Hepatocyte (in vitro differentiated cells): ENCODE data around the gene GNL1. TPM values are rescaled to one million over a fixed set of nuclear protein-coding genes. Genes with fewer than 3 reads are reported as not detected.

Experiments used
- DNase-seq: peaks from one replicate; pipeline ENCODE4 v3.0.0-alpha.2; 2016; ENCODE audit warnings: low spot score
- H2AFZ ChIP-seq: fragments of 200-600 bp; sonication (generic); 2 replicates; pipeline ENCODE4 v1.6.0; 2016; ENCODE audit warnings: antibody characterized with exemption, mild to moderate bottlenecking
- H3K27ac ChIP-seq: fragments of 200-600 bp; sonication (generic); 2 replicates; pipeline ENCODE4 v1.5.1; 2016; ENCODE audit warnings: mild to moderate bottlenecking
- H3K27me3 ChIP-seq: fragments of 200-600 bp; sonication (generic); 2 replicates; pipeline ENCODE4 v1.6.1; 2016
- H3K36me3 ChIP-seq: fragments of 200-600 bp; sonication (generic); replicated peaks from 2 replicates; pipeline ENCODE4 v1.5.1; 2016; ENCODE audit warnings: low read depth; ENCODE audit not compliant: insufficient read depth
- H3K4me1 ChIP-seq: fragments of 200-600 bp; sonication (generic); 2 replicates; pipeline ENCODE4 v1.5.1; 2016; ENCODE audit warnings: mild to moderate bottlenecking, moderate library complexity; ENCODE audit not compliant: insufficient read depth
- H3K4me2 ChIP-seq: fragments of 200-600 bp; sonication (generic); 2 replicates; pipeline ENCODE4 v1.6.0; 2016
- H3K4me3 ChIP-seq: fragments of 200-600 bp; sonication (generic); 2 replicates; pipeline ENCODE4 v1.5.1; 2016; ENCODE audit warnings: mild to moderate bottlenecking
- H3K79me2 ChIP-seq: fragments of 200-600 bp; sonication (generic); 2 replicates; pipeline ENCODE4 v1.6.0; 2017; ENCODE audit warnings: mild to moderate bottlenecking
- H3K9me2 ChIP-seq: fragments of 200-600 bp; sonication (generic); replicated peaks from 2 replicates; pipeline ENCODE4 v1.6.0; 2017; ENCODE audit warnings: mild to moderate bottlenecking; ENCODE audit not compliant: insufficient read depth
- H3K9me3 ChIP-seq: fragments of 200-600 bp; sonication (generic); 2 replicates; pipeline ENCODE4 v1.5.1; 2016; ENCODE audit warnings: low read depth, mild to moderate bottlenecking
- H4K20me1 ChIP-seq: fragments of 200-600 bp; sonication (generic); 2 replicates; pipeline ENCODE4 v1.6.0; 2016; ENCODE audit warnings: mild to moderate bottlenecking; ENCODE audit not compliant: insufficient read depth, poor library complexity, severe bottlenecking
- EZH2 ChIP-seq: fragments of 200-600 bp; sonication (generic); IDR thresholded peaks from 2 replicates; pipeline ENCODE4 v1.6.1; 2016; ENCODE audit warnings: antibody characterized with exemption, mild to moderate bottlenecking, borderline replicate concordance
- EZH2phosphoT487 ChIP-seq: fragments of 200-600 bp; sonication (generic); IDR thresholded peaks from one replicate; pipeline ENCODE4 v1.6.1; 2018; ENCODE audit warnings: antibody characterized with exemption, mild to moderate bottlenecking, low read depth, moderate library complexity; ENCODE audit not compliant: unreplicated experiment, severe bottlenecking
- whole genome bisulfite sequencing: methylation state at CpG from one replicate; pipeline ENCODE4 v1.1.6; 2016; ENCODE audit warnings: low lambda C conversion rate; ENCODE audit errors: missing lambda C conversion rate; 5-methylcytosine and 5-hydroxymethylcytosine counted together
- polyA plus RNA-seq: library from polyadenylated mRNA; unstranded; fragments of >200 nt; fragmentation: Nextera tagmentation; extraction: Ambion mirVana; gene quantifications from 2 replicates; pipeline ENCODE4 v1.2.1, GENCODE V29; 2016
- total RNA-seq: library from RNA; depleted of rRNA; stranded (reverse); fragments of >200 nt; gene quantifications from 2 replicates; pipeline ENCODE4 v1.2.3, GENCODE V29; 2014
- TF ChIP-seq, protein P1 (sequence below): fragments of 200-600 bp; sonication (generic); IDR thresholded peaks from 2 replicates; pipeline ENCODE4 v1.5.1; 2016; ENCODE audit warnings: antibody characterized with exemption, mild to moderate bottlenecking; ENCODE audit not compliant: poor library complexity

Gene GNL1
- total and polyA plus RNA-seq, 2 experiments from 2014 or later: 29.5 to 81.1 TPM

DNA sequence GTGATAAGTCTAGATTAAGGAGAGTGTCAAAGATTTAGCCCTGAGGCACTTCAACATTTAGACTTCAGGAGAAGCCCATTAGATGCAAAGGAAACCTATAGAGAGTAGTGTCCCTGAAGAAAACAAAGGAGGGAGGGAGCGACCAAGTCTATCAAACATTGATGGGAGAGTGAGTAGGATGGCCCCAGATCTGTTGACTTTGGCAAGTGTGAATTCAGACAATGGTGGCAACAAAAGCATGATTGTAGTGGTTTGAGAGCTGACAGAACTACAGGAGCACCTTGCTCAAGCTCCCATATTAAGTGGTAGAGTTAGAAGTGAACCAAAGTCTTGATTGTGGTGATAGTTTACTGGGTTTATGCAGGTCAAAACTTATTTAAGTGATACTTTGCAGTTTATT lies 14.0 kb upstream of the GNL1 start:
- peak overlapping the region; percentile 87 for H3K27ac ChIP-seq
- WGBS: 37% methylated on average over 1 of the region's 1 CpG
- peaks cover 17% of the 10 kb centered on the region for H3K4me1 ChIP-seq

DNA sequence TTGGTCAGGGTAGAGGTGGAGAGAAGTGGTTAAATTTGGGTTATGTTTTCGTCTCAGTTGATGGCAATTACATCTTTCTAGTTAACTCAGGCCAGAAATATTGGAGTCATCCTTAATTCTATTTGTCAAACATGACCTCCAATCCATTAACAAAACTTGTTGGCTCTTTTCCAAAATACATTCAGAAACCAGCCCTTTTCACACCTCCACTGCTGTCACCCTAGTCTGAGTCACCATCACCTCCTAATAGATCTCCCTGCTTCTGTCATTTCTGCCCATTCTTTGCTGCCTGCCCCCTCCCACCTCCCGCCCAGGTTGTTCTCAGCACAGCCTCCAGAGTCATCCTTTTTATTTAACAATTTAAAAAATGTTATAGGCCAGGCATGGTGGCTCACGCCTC lies 12.0 kb upstream of the GNL1 start:
- peaks cover 17% of the 10 kb centered on the region for H3K4me1 ChIP-seq
- H3K36me3 ChIP-seq: no peaks in the 10 kb centered on the region
- H3K9me2 ChIP-seq: no peaks in the 10 kb centered on the region
- no peak overlapping the region for H3K27ac ChIP-seq
- no peak overlapping the region for H2AFZ ChIP-seq
- H3K9me3 ChIP-seq: no peaks in the 10 kb centered on the region
- H3K4me3 ChIP-seq: no peak overlapping the region
- no peak for DNase-seq
- H3K27me3 ChIP-seq: no peaks in the 10 kb centered on the region
- H3K79me2 ChIP-seq: peaks cover 14% of the 10 kb centered on the region
- peaks cover 13% of the 10 kb centered on the region for H4K20me1 ChIP-seq
- whole genome bisulfite sequencing: 76% methylated on average over 3 of the region's 3 CpGs
- TF ChIP-seq EZH2phosphoT487 (no peak), EZH2 (no peak)
- TF ChIP-seq, protein P1, sequence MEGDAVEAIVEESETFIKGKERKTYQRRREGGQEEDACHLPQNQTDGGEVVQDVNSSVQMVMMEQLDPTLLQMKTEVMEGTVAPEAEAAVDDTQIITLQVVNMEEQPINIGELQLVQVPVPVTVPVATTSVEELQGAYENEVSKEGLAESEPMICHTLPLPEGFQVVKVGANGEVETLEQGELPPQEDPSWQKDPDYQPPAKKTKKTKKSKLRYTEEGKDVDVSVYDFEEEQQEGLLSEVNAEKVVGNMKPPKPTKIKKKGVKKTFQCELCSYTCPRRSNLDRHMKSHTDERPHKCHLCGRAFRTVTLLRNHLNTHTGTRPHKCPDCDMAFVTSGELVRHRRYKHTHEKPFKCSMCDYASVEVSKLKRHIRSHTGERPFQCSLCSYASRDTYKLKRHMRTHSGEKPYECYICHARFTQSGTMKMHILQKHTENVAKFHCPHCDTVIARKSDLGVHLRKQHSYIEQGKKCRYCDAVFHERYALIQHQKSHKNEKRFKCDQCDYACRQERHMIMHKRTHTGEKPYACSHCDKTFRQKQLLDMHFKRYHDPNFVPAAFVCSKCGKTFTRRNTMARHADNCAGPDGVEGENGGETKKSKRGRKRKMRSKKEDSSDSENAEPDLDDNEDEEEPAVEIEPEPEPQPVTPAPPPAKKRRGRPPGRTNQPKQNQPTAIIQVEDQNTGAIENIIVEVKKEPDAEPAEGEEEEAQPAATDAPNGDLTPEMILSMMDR: no peak
- H3K4me2 ChIP-seq: no peak overlapping the region

More for the DNA sequence above, 14.0 kb upstream of the GNL1 start:
- Histone ChIP-seq H3K4me2 (peak overlapping the region; percentile 77), H3K9me2 (no peaks in the 10 kb centered on the region), H3K27me3 (no peaks in the 10 kb centered on the region), H3K4me3 (peak overlapping the region; percentile 26), H3K36me3 (no peaks in the 10 kb centered on the region), H4K20me1 (peaks cover 31% of the 10 kb centered on the region), H2AFZ (peak overlapping the region; percentile 69), H3K9me3 (no peaks in the 10 kb centered on the region), H3K79me2 (peaks cover 34% of the 10 kb centered on the region)
- no peak for DNase-seq
- TF ChIP-seq, protein P1: no peak
- TF ChIP-seq EZH2 (no peak), EZH2phosphoT487 (no peak)

DNA sequence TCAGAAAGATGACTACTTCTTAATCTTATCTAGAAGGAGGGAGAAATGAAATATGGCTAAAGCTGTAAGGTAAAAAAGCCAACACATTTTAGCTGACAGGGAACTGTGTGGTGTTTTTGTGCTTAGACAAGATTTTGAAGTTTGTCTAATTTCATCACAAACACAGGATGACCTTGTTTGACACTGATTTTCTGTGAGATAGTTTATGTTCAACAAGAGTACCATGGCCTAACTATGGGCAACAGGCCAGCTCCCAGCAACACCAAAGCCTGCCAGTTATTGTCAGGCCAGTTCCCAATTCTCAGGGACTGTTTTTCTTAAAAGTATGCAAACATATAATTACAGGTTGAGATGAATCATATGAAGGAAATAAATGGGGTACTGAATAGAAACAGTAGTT lies 9.5 kb upstream of the GNL1 start:
- Histone ChIP-seq H3K27me3 (no peaks in the 10 kb centered on the region), H3K79me2 (peaks cover 2% of the 10 kb centered on the region), H2AFZ (no peak overlapping the region), H4K20me1 (no peaks in the 10 kb centered on the region), H3K36me3 (no peaks in the 10 kb centered on the region), H3K27ac (no peak overlapping the region), H3K4me3 (no peak overlapping the region), H3K9me2 (no peaks in the 10 kb centered on the region), H3K4me2 (no peak overlapping the region), H3K9me3 (no peaks in the 10 kb centered on the region), H3K4me1 (peaks cover 6% of the 10 kb centered on the region)
- no peak for DNase-seq
- no peak for TF ChIP-seq EZH2
- TF ChIP-seq, protein P1: no peak
- no peak for TF ChIP-seq EZH2phosphoT487

DNA sequence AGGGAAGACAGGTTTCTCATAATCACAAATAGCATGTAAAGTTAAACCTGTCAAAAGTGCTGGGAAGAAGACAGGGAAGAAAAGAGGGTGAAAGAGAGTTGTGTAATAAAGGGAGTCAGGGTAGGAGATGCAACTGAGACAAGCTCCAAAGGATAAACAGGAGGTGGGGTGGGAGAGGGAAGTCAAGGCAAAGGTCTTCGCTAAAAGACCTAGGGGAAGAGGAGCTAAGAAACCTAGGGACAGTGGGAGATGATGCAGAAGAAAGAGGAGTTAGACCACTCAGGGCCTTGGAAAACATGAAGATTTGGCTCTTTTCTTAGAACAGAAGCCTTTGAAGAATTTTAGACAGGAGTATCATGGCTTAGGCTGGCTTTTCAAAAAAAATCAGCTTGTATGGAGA lies 7.8 kb upstream of the GNL1 start:
- WGBS: 100% methylated on average over 1 of the region's 1 CpG
- DNase-seq: no peak
- TF ChIP-seq EZH2phosphoT487 (no peak), EZH2 (no peak)
- TF ChIP-seq, protein P1: no peak

More for the DNA sequence above, 7.8 kb upstream of the GNL1 start:
- H3K36me3 ChIP-seq: no peaks in the 10 kb centered on the region
- no peaks in the 10 kb centered on the region for H3K4me1 ChIP-seq
- no peaks in the 10 kb centered on the region for H3K27me3 ChIP-seq
- no peaks in the 10 kb centered on the region for H3K9me3 ChIP-seq
- no peak overlapping the region for H3K27ac ChIP-seq
- H4K20me1 ChIP-seq: peaks cover 1% of the 10 kb centered on the region
- no peak overlapping the region for H2AFZ ChIP-seq
- no peak overlapping the region for H3K4me2 ChIP-seq
- no peaks in the 10 kb centered on the region for H3K9me2 ChIP-seq
- peaks cover 13% of the 10 kb centered on the region for H3K79me2 ChIP-seq
- no peak overlapping the region for H3K4me3 ChIP-seq
